ENCODE data around the gene RPLP1.

The RPLP1 gene

GRCh38 chr15:69493406-69493805 lies 40.8 kb downstream of the RPLP1 start:
- Histone ChIP-seq H3K4me2 (ENCODE audit: low read depth, low read length) (no peak overlapping the region), H3K79me2 (ENCODE audit: low read length) (no peaks in the 10 kb centered on the region), H3K4me3 (ENCODE audit: low read length) (no peak overlapping the region), H3K9me2 (replicated peaks; ENCODE audit: insufficient read depth, low read length) (no peaks in the 10 kb centered on the region; the same call in 1 of the 2 replicates), H3K27me3 (replicated peaks; ENCODE audit: insufficient read depth, low read length) (no peaks in the 10 kb centered on the region), H3K27ac (ENCODE audit: low read length) (no peak overlapping the region), H2AFZ (ENCODE audit: low read length) (no peak overlapping the region), H3K9ac (ENCODE audit: low read length) (no peak overlapping the region), H3K36me3 (replicated peaks; ENCODE audit: insufficient read depth, low read length) (no peaks in the 10 kb centered on the region), H3F3A (ENCODE audit: insufficient read depth, low read length) (no peaks in the 10 kb centered on the region), H3K9me3 (replicated peaks; ENCODE audit: insufficient read depth, low read length) (no peaks in the 10 kb centered on the region), H3K4me1 (ENCODE audit: low read length) (no peaks in the 10 kb centered on the region), H4K20me1 (ENCODE audit: insufficient read depth, low read length) (no peaks in the 10 kb centered on the region)
- no peak for DNase-seq
- no peak for TF ChIP-seq EZH2 (optimal IDR thresholded peaks at IDR 0.05; ENCODE audit: low read depth, low read length)
- TF ChIP-seq CTCF (IDR thresholded peaks at IDR 0.05; ENCODE audit: low read length): no peak
- TF ChIP-seq EZH2phosphoT487 (IDR thresholded peaks at IDR 0.05; ENCODE audit: low read length): no peak

DNA sequence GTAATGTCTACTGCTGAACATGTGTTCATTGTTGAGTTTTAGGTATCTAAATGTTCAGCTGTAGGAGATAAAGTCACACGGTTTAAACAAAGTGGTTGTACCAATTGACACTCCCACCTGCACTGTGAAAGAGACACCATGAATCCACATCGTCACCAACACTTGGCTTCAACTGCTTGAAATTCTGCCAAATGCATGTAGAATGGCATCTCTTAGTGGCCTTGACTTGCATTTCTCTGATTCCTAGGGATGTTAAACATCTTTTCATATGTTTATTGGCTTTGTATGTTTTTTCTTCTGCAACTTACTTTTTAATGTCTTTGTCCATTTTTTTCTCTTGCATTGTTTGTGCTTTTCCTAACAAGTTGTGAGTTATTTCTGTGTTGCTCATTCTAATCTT lies 43.4 kb downstream of the RPLP1 start:
- Histone ChIP-seq H3K27me3 (replicated peaks; ENCODE audit: insufficient read depth, low read length) (no peaks in the 10 kb centered on the region), H4K20me1 (ENCODE audit: insufficient read depth, low read length) (no peaks in the 10 kb centered on the region), H3K4me3 (ENCODE audit: low read length) (no peak overlapping the region), H3K9me3 (replicated peaks; ENCODE audit: insufficient read depth, low read length) (no peaks in the 10 kb centered on the region), H3F3A (ENCODE audit: insufficient read depth, low read length) (no peaks in the 10 kb centered on the region), H3K9me2 (replicated peaks; ENCODE audit: insufficient read depth, low read length) (no peaks in the 10 kb centered on the region), H3K79me2 (ENCODE audit: low read length) (no peaks in the 10 kb centered on the region), H3K9ac (ENCODE audit: low read length) (no peak overlapping the region), H2AFZ (ENCODE audit: low read length) (no peak overlapping the region), H3K36me3 (replicated peaks; ENCODE audit: insufficient read depth, low read length) (no peaks in the 10 kb centered on the region), H3K4me1 (ENCODE audit: low read length) (no peaks in the 10 kb centered on the region), H3K27ac (ENCODE audit: low read length) (no peak overlapping the region), H3K4me2 (ENCODE audit: low read depth, low read length) (no peak overlapping the region)
- DNase-seq: no peak
- TF ChIP-seq EZH2phosphoT487 (IDR thresholded peaks at IDR 0.05; ENCODE audit: low read length) (no peak), CTCF (IDR thresholded peaks at IDR 0.05; ENCODE audit: low read length) (no peak), EZH2 (optimal IDR thresholded peaks at IDR 0.05; ENCODE audit: low read depth, low read length) (no peak)

GRCh38 chr15:69497076-69497475 lies 44.5 kb downstream of the RPLP1 start:
- Histone ChIP-seq H3K4me1 (ENCODE audit: low read length) (no peaks in the 10 kb centered on the region), H3K9ac (ENCODE audit: low read length) (no peak overlapping the region), H3K27ac (ENCODE audit: low read length) (no peak overlapping the region), H3K79me2 (ENCODE audit: low read length) (no peaks in the 10 kb centered on the region), H3K9me3 (replicated peaks; ENCODE audit: insufficient read depth, low read length) (no peaks in the 10 kb centered on the region), H3K36me3 (replicated peaks; ENCODE audit: insufficient read depth, low read length) (no peaks in the 10 kb centered on the region), H3K4me2 (ENCODE audit: low read depth, low read length) (no peak overlapping the region), H4K20me1 (ENCODE audit: insufficient read depth, low read length) (no peaks in the 10 kb centered on the region), H3F3A (ENCODE audit: insufficient read depth, low read length) (no peaks in the 10 kb centered on the region), H3K27me3 (replicated peaks; ENCODE audit: insufficient read depth, low read length) (no peaks in the 10 kb centered on the region), H3K4me3 (ENCODE audit: low read length) (no peak overlapping the region), H3K9me2 (replicated peaks; ENCODE audit: insufficient read depth, low read length) (no peaks in the 10 kb centered on the region), H2AFZ (ENCODE audit: low read length) (no peak overlapping the region)
- DNase-seq: no peak
- TF ChIP-seq CTCF (IDR thresholded peaks at IDR 0.05; ENCODE audit: low read length) (no peak), EZH2phosphoT487 (IDR thresholded peaks at IDR 0.05; ENCODE audit: low read length) (no peak), EZH2 (optimal IDR thresholded peaks at IDR 0.05; ENCODE audit: low read depth, low read length) (no peak)
